ENCODE results near the gene SOX13. TPM values are rescaled to one million over a fixed set of nuclear protein-coding genes. Genes with fewer than 3 reads are reported as not detected.

Gene SOX13
- total and polyA plus RNA-seq, 5 donors from 2014 or later: 0.47 TPM; not detected in 4

- Mint-ChIP-seq H3K36me3 (no peaks in the 10 kb centered on the region), H3K4me1 (peaks cover 0 to 8% (median 4%) of the 10 kb centered on the region in 4 donors), H3K4me3 (no peak overlapping the region), H3K9me3 (no peaks in the 10 kb centered on the region), H3K27me3 (peaks cover 14% of the 10 kb centered on the region), H3K27ac (no peak overlapping the region)
- Histone ChIP-seq H3K9me3 (ENCODE audit: control insufficient read depth in 2 of 2, low read length in 2 of 2) (no peaks in the 10 kb centered on the region), H3K27me3 (ENCODE audit: control insufficient read depth, insufficient read depth, low read length) (no peaks in the 10 kb centered on the region), H3K27ac (ENCODE audit: insufficient read depth, low read length, poor library complexity, severe bottlenecking) (no peak overlapping the region), H3K36me3 (ENCODE audit: control insufficient read depth, insufficient read depth, low read length) (no peaks in the 10 kb centered on the region), H3K4me3 (ENCODE audit: low read depth, low read length) (no peak overlapping the region), H3K4me1 (ENCODE audit: control insufficient read depth, insufficient read depth, low read length, poor library complexity, severe bottlenecking) (no peaks in the 10 kb centered on the region)
- ATAC-seq (ENCODE audit: low read depth in 2 of 2) (no peak), DNase-seq (no peak)
Observed at GRCh38 chr1:204126386-204126785, 53.5 kb downstream of the SOX13 start.

DNA sequence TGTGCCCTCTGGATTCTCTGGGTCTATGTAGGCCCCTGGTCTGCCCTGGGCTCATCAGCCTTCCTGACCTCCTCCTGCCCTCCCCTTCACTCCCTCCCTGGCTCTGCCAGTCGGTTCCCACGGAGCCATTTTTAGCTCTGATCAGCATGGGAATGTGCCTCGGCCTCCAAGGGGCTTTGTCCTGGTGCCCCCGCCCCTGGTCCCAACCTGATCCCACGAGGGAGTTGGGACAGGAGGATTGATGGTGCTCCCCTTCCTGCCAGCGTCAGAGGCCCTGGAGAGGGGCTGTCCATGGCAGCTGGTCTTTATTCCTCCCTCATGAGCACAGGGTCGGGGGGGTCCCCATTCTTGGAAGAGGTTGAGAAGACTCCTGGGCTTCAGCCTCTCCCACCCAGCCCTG, 54.0 kb downstream of the SOX13 start:
- no peak overlapping the region for H3K27ac ChIP-seq (ENCODE audit: insufficient read depth, low read length, poor library complexity, severe bottlenecking)
- no peaks in the 10 kb centered on the region for H3K36me3 ChIP-seq (ENCODE audit: control insufficient read depth, insufficient read depth, low read length)
- Mint-ChIP-seq H3K9me3 (no peaks in the 10 kb centered on the region), H3K4me3 (no peak overlapping the region), H3K27me3 (peaks cover 14% of the 10 kb centered on the region), H3K27ac (no peak overlapping the region), H3K4me1 (peaks cover 0 to 8% (median 4%) of the 10 kb centered on the region in 4 donors), H3K36me3 (no peaks in the 10 kb centered on the region)
- DNase-seq (no peak), ATAC-seq (ENCODE audit: low read depth in 2 of 2) (no peak)
- H3K27me3 ChIP-seq (ENCODE audit: control insufficient read depth, insufficient read depth, low read length): no peaks in the 10 kb centered on the region
- no peak overlapping the region for H3K4me3 ChIP-seq (ENCODE audit: low read depth, low read length)
- no peaks in the 10 kb centered on the region for H3K9me3 ChIP-seq (ENCODE audit: control insufficient read depth in 2 of 2, low read length in 2 of 2)
- H3K4me1 ChIP-seq (ENCODE audit: control insufficient read depth, insufficient read depth, low read length, poor library complexity, severe bottlenecking): no peaks in the 10 kb centered on the region

GRCh38 chr1:204127597-204128242, 54.8 kb downstream of the SOX13 start:
- Histone ChIP-seq H3K36me3 (ENCODE audit: control insufficient read depth, insufficient read depth, low read length) (no peaks in the 10 kb centered on the region), H3K4me1 (ENCODE audit: control insufficient read depth, insufficient read depth, low read length, poor library complexity, severe bottlenecking) (no peaks in the 10 kb centered on the region), H3K27ac (ENCODE audit: insufficient read depth, low read length, poor library complexity, severe bottlenecking) (no peak overlapping the region), H3K9me3 (ENCODE audit: control insufficient read depth in 2 of 2, low read length in 2 of 2) (no peaks in the 10 kb centered on the region), H3K4me3 (ENCODE audit: low read depth, low read length) (no peak overlapping the region), H3K27me3 (ENCODE audit: control insufficient read depth, insufficient read depth, low read length) (no peaks in the 10 kb centered on the region)
- Mint-ChIP-seq H3K27me3 (peaks cover 14% of the 10 kb centered on the region), H3K9me3 (no peaks in the 10 kb centered on the region), H3K4me3 (no peak overlapping the region), H3K36me3 (no peaks in the 10 kb centered on the region), H3K4me1 (peaks cover 0 to 8% (median 4%) of the 10 kb centered on the region in 4 donors), H3K27ac (no peak overlapping the region)
- DNase-seq (no peak), ATAC-seq (ENCODE audit: low read depth in 2 of 2) (no peak)

DNA sequence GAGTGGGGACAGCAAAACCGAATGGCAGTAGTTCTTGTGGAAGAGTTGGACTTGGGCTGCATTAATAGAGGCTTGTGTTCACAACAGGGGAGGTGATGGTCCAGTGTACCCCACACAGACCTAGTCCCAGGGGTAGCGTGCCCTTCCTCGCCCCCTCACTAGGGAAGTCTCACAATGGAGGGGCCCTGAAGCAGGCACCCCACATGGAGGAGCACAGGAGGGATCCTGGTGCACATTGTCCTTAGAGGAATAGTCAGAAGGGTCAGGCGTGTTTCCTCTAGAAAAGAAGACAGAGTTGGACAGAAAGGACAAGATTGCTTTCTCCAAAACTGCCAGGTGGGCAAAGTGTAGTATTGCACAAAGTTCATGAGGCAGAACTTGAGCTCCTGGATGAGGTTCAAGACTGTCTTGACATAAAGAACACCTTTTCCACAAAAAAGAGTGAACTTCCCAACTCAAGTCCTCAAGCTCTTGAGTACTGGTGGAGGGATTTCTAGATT, 55.6 kb downstream of the SOX13 start:
- Histone ChIP-seq H3K4me1 (ENCODE audit: control insufficient read depth, insufficient read depth, low read length, poor library complexity, severe bottlenecking) (no peaks in the 10 kb centered on the region), H3K36me3 (ENCODE audit: control insufficient read depth, insufficient read depth, low read length) (no peaks in the 10 kb centered on the region), H3K9me3 (ENCODE audit: control insufficient read depth in 2 of 2, low read length in 2 of 2) (no peaks in the 10 kb centered on the region), H3K27me3 (ENCODE audit: control insufficient read depth, insufficient read depth, low read length) (no peaks in the 10 kb centered on the region), H3K27ac (ENCODE audit: insufficient read depth, low read length, poor library complexity, severe bottlenecking) (no peak overlapping the region), H3K4me3 (ENCODE audit: low read depth, low read length) (no peak overlapping the region)
- no peak overlapping the region for H3K27ac Mint-ChIP-seq
- H3K4me3 Mint-ChIP-seq: no peak overlapping the region
- no peaks in the 10 kb centered on the region for H3K9me3 Mint-ChIP-seq
- H3K4me1 Mint-ChIP-seq: peaks cover 0 to 8% (median 4%) of the 10 kb centered on the region in 4 donors
- peaks cover 14% of the 10 kb centered on the region for H3K27me3 Mint-ChIP-seq
- DNase-seq (no peak), ATAC-seq (ENCODE audit: low read depth in 2 of 2) (no peak)
- H3K36me3 Mint-ChIP-seq: no peaks in the 10 kb centered on the region

- H3K4me1 Mint-ChIP-seq: peaks cover 0 to 8% (median 4%) of the 10 kb centered on the region in 4 donors
- Histone ChIP-seq H3K4me1 (ENCODE audit: control insufficient read depth, insufficient read depth, low read length, poor library complexity, severe bottlenecking) (no peaks in the 10 kb centered on the region), H3K4me3 (ENCODE audit: low read depth, low read length) (no peak overlapping the region), H3K36me3 (ENCODE audit: control insufficient read depth, insufficient read depth, low read length) (no peaks in the 10 kb centered on the region), H3K9me3 (ENCODE audit: control insufficient read depth in 2 of 2, low read length in 2 of 2) (no peaks in the 10 kb centered on the region), H3K27ac (ENCODE audit: insufficient read depth, low read length, poor library complexity, severe bottlenecking) (no peak overlapping the region), H3K27me3 (ENCODE audit: control insufficient read depth, insufficient read depth, low read length) (no peaks in the 10 kb centered on the region)
- peaks cover 14% of the 10 kb centered on the region for H3K27me3 Mint-ChIP-seq
- H3K9me3 Mint-ChIP-seq: no peaks in the 10 kb centered on the region
- H3K4me3 Mint-ChIP-seq: no peak overlapping the region
- ATAC-seq (ENCODE audit: low read depth in 2 of 2) (peak; percentile 53 to 68), DNase-seq (peak; percentile 34 to 59 (median 42))
- no peaks in the 10 kb centered on the region for H3K36me3 Mint-ChIP-seq
- no peak overlapping the region for H3K27ac Mint-ChIP-seq
Observed at GRCh38 chr1:204128964-204129896, 56.3 kb downstream of the SOX13 start.

DNA sequence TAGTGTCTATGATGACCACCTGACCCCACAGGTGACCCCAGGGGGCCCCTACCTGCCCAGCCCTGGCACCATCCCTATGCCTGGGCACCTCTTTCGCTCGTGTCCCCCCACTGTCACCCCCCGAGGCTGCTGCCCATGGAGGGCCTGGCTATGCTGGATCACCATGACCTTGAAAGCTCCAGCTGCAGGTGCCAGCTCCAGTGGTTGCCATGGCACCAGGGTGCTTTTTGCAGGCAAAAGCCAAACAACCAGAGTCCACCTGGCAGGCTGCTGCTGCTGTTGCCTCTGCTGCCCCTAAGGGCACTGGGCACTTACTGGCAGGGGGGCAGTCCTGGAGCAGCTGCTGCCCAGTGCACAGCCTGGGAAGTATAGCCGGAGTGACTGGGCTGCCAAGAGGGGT, 57.3 kb downstream of the SOX13 start:
- H3K27ac ChIP-seq (ENCODE audit: insufficient read depth, low read length, poor library complexity, severe bottlenecking): no peak overlapping the region
- no peaks in the 10 kb centered on the region for H3K27me3 ChIP-seq (ENCODE audit: control insufficient read depth, insufficient read depth, low read length)
- H3K4me3 ChIP-seq (ENCODE audit: low read depth, low read length): no peak overlapping the region
- no peaks in the 10 kb centered on the region for H3K36me3 Mint-ChIP-seq
- no peak overlapping the region for H3K27ac Mint-ChIP-seq
- no peaks in the 10 kb centered on the region for H3K4me1 ChIP-seq (ENCODE audit: control insufficient read depth, insufficient read depth, low read length, poor library complexity, severe bottlenecking)
- no peak overlapping the region for H3K4me3 Mint-ChIP-seq
- no peaks in the 10 kb centered on the region for H3K36me3 ChIP-seq (ENCODE audit: control insufficient read depth, insufficient read depth, low read length)
- DNase-seq (no peak), ATAC-seq (ENCODE audit: low read depth in 2 of 2) (no peak)
- H3K9me3 ChIP-seq (ENCODE audit: control insufficient read depth in 2 of 2, low read length in 2 of 2): no peaks in the 10 kb centered on the region
- H3K27me3 Mint-ChIP-seq: peaks cover 14% of the 10 kb centered on the region
- H3K9me3 Mint-ChIP-seq: no peaks in the 10 kb centered on the region
- H3K4me1 Mint-ChIP-seq: peaks cover 0 to 8% (median 4%) of the 10 kb centered on the region in 4 donors

GRCh38 chr1:204130981-204131892, 58.3 kb downstream of the SOX13 start:
- Mint-ChIP-seq H3K4me3 (no peak overlapping the region), H3K27me3 (peaks cover 18% of the 10 kb centered on the region), H3K9me3 (no peaks in the 10 kb centered on the region), H3K36me3 (no peaks in the 10 kb centered on the region), H3K4me1 (peaks cover 0 to 8% (median 4%) of the 10 kb centered on the region in 4 donors), H3K27ac (no peak overlapping the region)
- Histone ChIP-seq H3K4me1 (ENCODE audit: control insufficient read depth, insufficient read depth, low read length, poor library complexity, severe bottlenecking) (no peaks in the 10 kb centered on the region), H3K36me3 (ENCODE audit: control insufficient read depth, insufficient read depth, low read length) (no peaks in the 10 kb centered on the region), H3K4me3 (ENCODE audit: low read depth, low read length) (no peak overlapping the region), H3K27me3 (ENCODE audit: control insufficient read depth, insufficient read depth, low read length) (no peaks in the 10 kb centered on the region), H3K27ac (ENCODE audit: insufficient read depth, low read length, poor library complexity, severe bottlenecking) (no peak overlapping the region), H3K9me3 (ENCODE audit: control insufficient read depth in 2 of 2, low read length in 2 of 2) (no peaks in the 10 kb centered on the region)
- no peak for ATAC-seq (ENCODE audit: low read depth in 2 of 2)
- no peak for DNase-seq
